H9 (cell line): ENCODE data around the gene ATRIP. TPM values are rescaled to one million over a fixed set of nuclear protein-coding genes. Genes with fewer than 3 reads are reported as not detected.

Experiments used
- DNase-seq: peaks from one replicate; pipeline ENCODE4 v3.0.0-alpha.2; 2017
- H2AFZ ChIP-seq: one replicate; pipeline ENCODE4 v1.6.1; 2013; ENCODE audit warnings: mild to moderate bottlenecking, low read length, control low read depth, moderate library complexity
- H2AK5ac ChIP-seq: 2 replicates; pipeline ENCODE4 v1.6.1; 2013; ENCODE audit warnings: low read length, control low read depth, mixed read lengths; ENCODE audit not compliant: insufficient read length
- H2BK120ac ChIP-seq: one replicate; pipeline ENCODE4 v1.6.1; 2013; ENCODE audit warnings: low read depth, mild to moderate bottlenecking, low read length, control low read depth, inconsistent platforms; ENCODE audit not compliant: poor library complexity, severe bottlenecking
- H2BK12ac ChIP-seq: 2 replicates; pipeline ENCODE4 v1.6.1; 2013; ENCODE audit warnings: low read length, control low read depth, mixed read lengths, low read depth; ENCODE audit not compliant: insufficient read length
- H2BK15ac ChIP-seq: 2 replicates; pipeline ENCODE4 v1.6.1; 2013; ENCODE audit warnings: low read depth, low read length, control low read depth
- H2BK20ac ChIP-seq: one replicate; pipeline ENCODE4 v1.6.1; 2013; ENCODE audit warnings: low read depth, mild to moderate bottlenecking, low read length, control low read depth, inconsistent platforms; ENCODE audit not compliant: poor library complexity, severe bottlenecking
- H2BK5ac ChIP-seq: 2 replicates; pipeline ENCODE4 v1.6.1; 2013; ENCODE audit warnings: low read length, control low read depth, mixed read lengths; ENCODE audit not compliant: insufficient read length
- H3K14ac ChIP-seq: 2 replicates; pipeline ENCODE4 v1.6.1; 2013; ENCODE audit warnings: low read length, control low read depth; ENCODE audit not compliant: insufficient read depth
- H3K18ac ChIP-seq: 2 replicates; pipeline ENCODE4 v1.6.1; 2013; ENCODE audit warnings: low read depth, mild to moderate bottlenecking, mixed read lengths, low read length, control low read depth; ENCODE audit not compliant: insufficient read length
- H3K23ac ChIP-seq: 2 replicates; pipeline ENCODE4 v1.6.1; 2013; ENCODE audit warnings: low read length, control low read depth, mixed read lengths, low read depth; ENCODE audit not compliant: insufficient read length
- H3K23me2 ChIP-seq: 2 replicates; pipeline ENCODE4 v1.6.1; 2013; ENCODE audit warnings: low read depth, mild to moderate bottlenecking, mixed read lengths, low read length, control low read depth; ENCODE audit not compliant: insufficient read length, poor library complexity, severe bottlenecking
- H3K27ac ChIP-seq: 2 replicates; pipeline ENCODE4 v1.5.1; 2013; ENCODE audit warnings: low read length, control low read depth, mixed read lengths, low read depth; ENCODE audit not compliant: insufficient read length
- H3K27me3 ChIP-seq: 2 replicates; pipeline ENCODE4 v1.6.1; 2013; ENCODE audit warnings: low read length, control low read depth, inconsistent platforms; ENCODE audit not compliant: insufficient read depth
- H3K4ac ChIP-seq: 2 replicates; pipeline ENCODE4 v1.6.1; 2013; ENCODE audit warnings: low read depth, mild to moderate bottlenecking, control low read depth, inconsistent platforms, low read length, moderate library complexity
- H3K4me1 ChIP-seq: 2 replicates; pipeline ENCODE4 v1.6.1; 2013; ENCODE audit warnings: low read length, control low read depth, inconsistent platforms; ENCODE audit not compliant: insufficient read depth
- H3K4me2 ChIP-seq: 2 replicates; pipeline ENCODE4 v1.6.1; 2013; ENCODE audit warnings: low read length, control low read depth, mixed read lengths; ENCODE audit not compliant: insufficient read length, insufficient read depth
- H3K56ac ChIP-seq: 2 replicates; pipeline ENCODE4 v1.6.1; 2013; ENCODE audit warnings: low read depth, mild to moderate bottlenecking, mixed read lengths, low read length, control low read depth; ENCODE audit not compliant: insufficient read length
- H3K79me1 ChIP-seq: 2 replicates; pipeline ENCODE4 v1.6.1; 2013; ENCODE audit warnings: low read depth, mild to moderate bottlenecking, moderate library complexity, low read length, control low read depth, inconsistent platforms; ENCODE audit not compliant: insufficient read depth, poor library complexity, severe bottlenecking
- H3K79me2 ChIP-seq: 2 replicates; pipeline ENCODE4 v1.6.1; 2013; ENCODE audit warnings: low read length, control low read depth, inconsistent platforms; ENCODE audit not compliant: insufficient read depth
- H3K9ac ChIP-seq: 2 replicates; pipeline ENCODE4 v1.6.1; 2013; ENCODE audit warnings: low read length, control low read depth, mixed read lengths; ENCODE audit not compliant: insufficient read length; ENCODE audit errors: extremely low read depth
- H3K9me3 ChIP-seq: one replicate; pipeline ENCODE4 v1.6.1; 2013; ENCODE audit warnings: low read depth, low read length, inconsistent platforms; ENCODE audit not compliant: control insufficient read depth
- H3T11ph ChIP-seq: one replicate; pipeline ENCODE4 v1.6.1; 2013; ENCODE audit warnings: mild to moderate bottlenecking, low read length, control low read depth, inconsistent platforms
- H4K20me1 ChIP-seq: one replicate; pipeline ENCODE4 v1.6.1; 2013; ENCODE audit not compliant: control insufficient read depth, insufficient read length, insufficient read depth
- H4K5ac ChIP-seq: 2 replicates; pipeline ENCODE4 v1.6.1; 2013; ENCODE audit warnings: low read depth, mild to moderate bottlenecking, mixed read lengths, low read length, control low read depth; ENCODE audit not compliant: insufficient read length
- H4K8ac ChIP-seq: replicated peaks from 2 replicates; pipeline ENCODE4 v1.6.1; 2013; ENCODE audit warnings: low read length, control low read depth, mixed read lengths, low read depth; ENCODE audit not compliant: insufficient read length
- H4K91ac ChIP-seq: 2 replicates; pipeline ENCODE4 v1.6.1; 2013; ENCODE audit warnings: low read depth, mild to moderate bottlenecking, moderate library complexity, mixed read lengths, low read length, control low read depth; ENCODE audit not compliant: insufficient read length
- H3K27ac Mint-ChIP-seq, 3 experiments: 2 replicates in 2 of 3; 3 replicates in 1 of 3; pipeline ENCODE4 v1.8.0; 2020 to 2021; ENCODE audit warnings: mixed read lengths in 3 of 3, mild to moderate bottlenecking in 1 of 3, moderate library complexity in 1 of 3
- H3K27me3 Mint-ChIP-seq: 2 replicates; pipeline ENCODE4 v1.8.0; 2021; ENCODE audit warnings: low read depth, mild to moderate bottlenecking, moderate library complexity, mixed read lengths
- H3K36me3 Mint-ChIP-seq, 3 experiments: 2 replicates in 2 of 3; 3 replicates in 1 of 3; pipeline ENCODE4 v1.8.0; 2020 to 2021; ENCODE audit warnings: low read depth in 3 of 3, mixed read lengths in 3 of 3; ENCODE audit not compliant: insufficient read depth in 1 of 3
- H3K4me1 Mint-ChIP-seq, 2 experiments: 2 replicates each; pipeline ENCODE4 v1.8.0; 2020; ENCODE audit warnings: mixed read lengths in 2 of 2
- H3K4me3 Mint-ChIP-seq, 2 experiments: 2 replicates in 1 of 2; 3 replicates in 1 of 2; pipeline ENCODE4 v1.8.0; 2020 to 2021; ENCODE audit warnings: mild to moderate bottlenecking in 2 of 2, mixed read lengths in 2 of 2, moderate library complexity in 1 of 2
- H3K9me3 Mint-ChIP-seq, 2 experiments: 2 replicates in 1 of 2; 3 replicates in 1 of 2; pipeline ENCODE4 v1.8.0; 2020; ENCODE audit warnings: mild to moderate bottlenecking in 2 of 2, mixed read lengths in 2 of 2, moderate library complexity in 1 of 2
- WGBS: extraction: QIAGEN DNeasy Blood & Tissue Kit; methylation state at CpG from one replicate; pipeline ENCODE4 v1.1.7; 2013; ENCODE audit warnings: missing lambda C conversion rate, low lambda C conversion rate, mixed read lengths; ENCODE audit not compliant: insufficient read length; ENCODE audit errors: extremely low coverage; 5-methylcytosine and 5-hydroxymethylcytosine counted together
- total RNA-seq: library from RNA; stranded (reverse); gene quantifications from 2 replicates; pipeline ENCODE4 v1.2.1, GENCODE V29; 2021
- TF ChIP-seq, protein P1 (sequence below): fragments of 200-600 bp; sonication (generic); conservative IDR thresholded peaks from 3 replicates; pipeline ENCODE4 v1.8.0; 2021; ENCODE audit warnings: antibody characterized with exemption, mild to moderate bottlenecking

ATRIP gene
- total RNA-seq, 1 experiment from 2014 or later: 16.3 TPM

DNA sequence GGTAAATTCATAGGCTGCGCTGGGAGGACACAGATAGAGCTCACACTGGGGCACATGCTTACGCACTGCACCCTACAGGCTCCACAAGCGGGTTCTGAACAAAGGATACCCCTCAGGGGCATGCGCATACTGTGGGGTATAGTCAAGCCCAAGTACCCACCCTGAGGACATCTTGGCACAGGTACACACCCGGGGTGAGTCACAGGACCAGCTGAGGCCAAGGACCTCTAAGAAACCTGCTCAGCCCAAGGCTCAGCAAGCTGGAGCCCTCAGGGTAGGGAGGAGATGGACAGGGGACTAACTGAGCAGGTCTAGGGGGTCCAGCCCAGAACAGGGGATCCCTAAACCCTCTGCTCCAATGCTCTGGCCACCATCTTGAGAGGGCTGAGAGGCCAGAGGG, 54.1 kb downstream of the ATRIP start:
- H2BK15ac ChIP-seq: no peak overlapping the region
- peaks cover 11% of the 10 kb centered on the region for H3K23me2 ChIP-seq
- H4K8ac ChIP-seq: no peak overlapping the region
- no peak overlapping the region for H2AK5ac ChIP-seq
- H3K27ac Mint-ChIP-seq: peak overlapping the region in 1 of 3 experiments; percentile 63; a peak in 2 of 7 replicates
- no peaks in the 10 kb centered on the region for H3K27me3 ChIP-seq
- no CpG with 5 or more reads among the region's 5 CpGs for WGBS
- H2BK20ac ChIP-seq: no peak overlapping the region
- peaks cover 18 to 28% (median 28%) of the 10 kb centered on the region in 3 experiments for H3K36me3 Mint-ChIP-seq
- H4K20me1 ChIP-seq: no peaks in the 10 kb centered on the region
- no peak overlapping the region for H3K18ac ChIP-seq
- H2AFZ ChIP-seq: no peak overlapping the region
- no peak overlapping the region for H2BK120ac ChIP-seq
- no peak for DNase-seq
- H4K5ac ChIP-seq: no peak overlapping the region
- no peak overlapping the region for H3K9ac ChIP-seq
- no peak overlapping the region for H3K23ac ChIP-seq
- no peak overlapping the region for H3K4ac ChIP-seq
- TF ChIP-seq, protein P1, sequence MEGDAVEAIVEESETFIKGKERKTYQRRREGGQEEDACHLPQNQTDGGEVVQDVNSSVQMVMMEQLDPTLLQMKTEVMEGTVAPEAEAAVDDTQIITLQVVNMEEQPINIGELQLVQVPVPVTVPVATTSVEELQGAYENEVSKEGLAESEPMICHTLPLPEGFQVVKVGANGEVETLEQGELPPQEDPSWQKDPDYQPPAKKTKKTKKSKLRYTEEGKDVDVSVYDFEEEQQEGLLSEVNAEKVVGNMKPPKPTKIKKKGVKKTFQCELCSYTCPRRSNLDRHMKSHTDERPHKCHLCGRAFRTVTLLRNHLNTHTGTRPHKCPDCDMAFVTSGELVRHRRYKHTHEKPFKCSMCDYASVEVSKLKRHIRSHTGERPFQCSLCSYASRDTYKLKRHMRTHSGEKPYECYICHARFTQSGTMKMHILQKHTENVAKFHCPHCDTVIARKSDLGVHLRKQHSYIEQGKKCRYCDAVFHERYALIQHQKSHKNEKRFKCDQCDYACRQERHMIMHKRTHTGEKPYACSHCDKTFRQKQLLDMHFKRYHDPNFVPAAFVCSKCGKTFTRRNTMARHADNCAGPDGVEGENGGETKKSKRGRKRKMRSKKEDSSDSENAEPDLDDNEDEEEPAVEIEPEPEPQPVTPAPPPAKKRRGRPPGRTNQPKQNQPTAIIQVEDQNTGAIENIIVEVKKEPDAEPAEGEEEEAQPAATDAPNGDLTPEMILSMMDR: no peak
- H3K27me3 Mint-ChIP-seq: peaks cover 8% of the 10 kb centered on the region
- H3K9me3 Mint-ChIP-seq: peaks cover 10% of the 10 kb centered on the region in 2 experiments; a peak in 4 of 5 replicates
- H3K4me2 ChIP-seq: no peak overlapping the region
- H3K27ac ChIP-seq: no peak overlapping the region
- no peak overlapping the region for H4K91ac ChIP-seq
- no peak overlapping the region for H3K4me3 Mint-ChIP-seq
- no peaks in the 10 kb centered on the region for H3K9me3 ChIP-seq
- H3K4me1 ChIP-seq: peaks cover 4% of the 10 kb centered on the region; the same call in 1 of the 2 replicates
- H3K79me2 ChIP-seq: peaks cover 1% of the 10 kb centered on the region; the same call in 1 of the 2 replicates
- H2BK5ac ChIP-seq: no peak overlapping the region
- peaks cover 25 to 29% of the 10 kb centered on the region in 2 experiments for H3K4me1 Mint-ChIP-seq
- H3T11ph ChIP-seq: no peak overlapping the region
- H3K79me1 ChIP-seq: no peaks in the 10 kb centered on the region
- no peak overlapping the region for H3K56ac ChIP-seq
- no peak overlapping the region for H2BK12ac ChIP-seq
- no peak overlapping the region; the same call in 1 of the 2 replicates for H3K14ac ChIP-seq
